Liver (tissue), 3 donors: ENCODE measurements around the gene TLE4.

Experiments
- HNF4A ChIP-seq, 2 donors: conservative IDR thresholded peaks; 2 replicates each; pipeline ENCODE4 v1.6.1; 2016; ENCODE audit warnings: antibody characterized with exemption in 2 of 2, mild to moderate bottlenecking in 2 of 2
- HNF4G ChIP-seq: IDR thresholded peaks from 2 replicates; pipeline ENCODE4 v1.6.1; 2016; ENCODE audit warnings: antibody characterized with exemption
- JUND ChIP-seq, 2 donors: IDR thresholded peaks; 2 replicates each; pipeline ENCODE4 v1.6.1; 2016; ENCODE audit warnings: antibody characterized with exemption in 2 of 2
- TAF1 ChIP-seq: conservative IDR thresholded peaks from 2 replicates; pipeline ENCODE4 v1.6.1; 2016; ENCODE audit warnings: antibody characterized with exemption, mild to moderate bottlenecking
- YY1 ChIP-seq: IDR thresholded peaks from 2 replicates; pipeline ENCODE4 v1.6.1; 2016; ENCODE audit warnings: antibody characterized with exemption, mild to moderate bottlenecking
- TF ChIP-seq, protein P1 (sequence below): fragments of 150-350 bp; IDR thresholded peaks from 2 replicates; pipeline ENCODE4 v1.5.1; 2017; ENCODE audit warnings: improper control_type of control experiment, low read depth, low read length; ENCODE audit not compliant: missing input control
- TF ChIP-seq, protein P2 (sequence below): IDR thresholded peaks from 2 replicates; pipeline ENCODE4 v1.6.1; 2016; ENCODE audit warnings: antibody characterized with exemption
- TF ChIP-seq, protein P3 (sequence below): IDR thresholded peaks from 2 replicates; pipeline ENCODE4 v1.6.1; 2016; ENCODE audit warnings: antibody characterized with exemption, mild to moderate bottlenecking
- TF ChIP-seq, protein P4 (sequence below): IDR thresholded peaks from 2 replicates; pipeline ENCODE4 v1.6.1; 2016; ENCODE audit warnings: antibody characterized with exemption
- TF ChIP-seq, protein P5 (sequence below): IDR thresholded peaks from 2 replicates; pipeline ENCODE4 v1.6.1; 2016; ENCODE audit warnings: antibody characterized with exemption
- donor health status: healthy.
- donor health status: healthy.

DNA sequence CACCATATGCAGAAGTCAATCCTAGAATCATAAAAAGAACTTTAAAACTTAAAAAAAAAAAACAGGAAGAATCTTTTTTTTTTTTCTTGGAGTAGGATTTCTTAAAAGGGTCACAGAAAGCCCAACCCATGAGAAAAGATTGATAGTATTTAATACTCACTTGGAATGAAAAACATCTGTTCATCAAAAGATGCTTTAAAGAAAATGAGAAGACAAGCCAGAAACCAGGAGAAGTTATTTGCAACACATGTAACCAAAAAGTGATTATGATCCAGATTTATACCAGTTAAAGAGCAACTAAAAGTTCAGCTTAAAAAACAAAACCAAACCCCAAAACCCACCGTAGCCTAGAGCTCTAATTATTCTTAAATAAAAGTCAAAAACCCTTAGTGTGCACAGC is 69.3 kb downstream of the TLE4 start:
- TF ChIP-seq, protein P1, sequence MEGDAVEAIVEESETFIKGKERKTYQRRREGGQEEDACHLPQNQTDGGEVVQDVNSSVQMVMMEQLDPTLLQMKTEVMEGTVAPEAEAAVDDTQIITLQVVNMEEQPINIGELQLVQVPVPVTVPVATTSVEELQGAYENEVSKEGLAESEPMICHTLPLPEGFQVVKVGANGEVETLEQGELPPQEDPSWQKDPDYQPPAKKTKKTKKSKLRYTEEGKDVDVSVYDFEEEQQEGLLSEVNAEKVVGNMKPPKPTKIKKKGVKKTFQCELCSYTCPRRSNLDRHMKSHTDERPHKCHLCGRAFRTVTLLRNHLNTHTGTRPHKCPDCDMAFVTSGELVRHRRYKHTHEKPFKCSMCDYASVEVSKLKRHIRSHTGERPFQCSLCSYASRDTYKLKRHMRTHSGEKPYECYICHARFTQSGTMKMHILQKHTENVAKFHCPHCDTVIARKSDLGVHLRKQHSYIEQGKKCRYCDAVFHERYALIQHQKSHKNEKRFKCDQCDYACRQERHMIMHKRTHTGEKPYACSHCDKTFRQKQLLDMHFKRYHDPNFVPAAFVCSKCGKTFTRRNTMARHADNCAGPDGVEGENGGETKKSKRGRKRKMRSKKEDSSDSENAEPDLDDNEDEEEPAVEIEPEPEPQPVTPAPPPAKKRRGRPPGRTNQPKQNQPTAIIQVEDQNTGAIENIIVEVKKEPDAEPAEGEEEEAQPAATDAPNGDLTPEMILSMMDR = no peak
- TF ChIP-seq YY1 (no peak), JUND (IDR thresholded peaks at IDR 0.05) (no peak), HNF4G (no peak), TAF1 (no peak), HNF4A (conservative IDR thresholded peaks at IDR 0.05) (no peak)
- TF ChIP-seq, protein P2, sequence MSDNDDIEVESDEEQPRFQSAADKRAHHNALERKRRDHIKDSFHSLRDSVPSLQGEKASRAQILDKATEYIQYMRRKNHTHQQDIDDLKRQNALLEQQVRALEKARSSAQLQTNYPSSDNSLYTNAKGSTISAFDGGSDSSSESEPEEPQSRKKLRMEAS = no peak
- TF ChIP-seq, protein P3, sequence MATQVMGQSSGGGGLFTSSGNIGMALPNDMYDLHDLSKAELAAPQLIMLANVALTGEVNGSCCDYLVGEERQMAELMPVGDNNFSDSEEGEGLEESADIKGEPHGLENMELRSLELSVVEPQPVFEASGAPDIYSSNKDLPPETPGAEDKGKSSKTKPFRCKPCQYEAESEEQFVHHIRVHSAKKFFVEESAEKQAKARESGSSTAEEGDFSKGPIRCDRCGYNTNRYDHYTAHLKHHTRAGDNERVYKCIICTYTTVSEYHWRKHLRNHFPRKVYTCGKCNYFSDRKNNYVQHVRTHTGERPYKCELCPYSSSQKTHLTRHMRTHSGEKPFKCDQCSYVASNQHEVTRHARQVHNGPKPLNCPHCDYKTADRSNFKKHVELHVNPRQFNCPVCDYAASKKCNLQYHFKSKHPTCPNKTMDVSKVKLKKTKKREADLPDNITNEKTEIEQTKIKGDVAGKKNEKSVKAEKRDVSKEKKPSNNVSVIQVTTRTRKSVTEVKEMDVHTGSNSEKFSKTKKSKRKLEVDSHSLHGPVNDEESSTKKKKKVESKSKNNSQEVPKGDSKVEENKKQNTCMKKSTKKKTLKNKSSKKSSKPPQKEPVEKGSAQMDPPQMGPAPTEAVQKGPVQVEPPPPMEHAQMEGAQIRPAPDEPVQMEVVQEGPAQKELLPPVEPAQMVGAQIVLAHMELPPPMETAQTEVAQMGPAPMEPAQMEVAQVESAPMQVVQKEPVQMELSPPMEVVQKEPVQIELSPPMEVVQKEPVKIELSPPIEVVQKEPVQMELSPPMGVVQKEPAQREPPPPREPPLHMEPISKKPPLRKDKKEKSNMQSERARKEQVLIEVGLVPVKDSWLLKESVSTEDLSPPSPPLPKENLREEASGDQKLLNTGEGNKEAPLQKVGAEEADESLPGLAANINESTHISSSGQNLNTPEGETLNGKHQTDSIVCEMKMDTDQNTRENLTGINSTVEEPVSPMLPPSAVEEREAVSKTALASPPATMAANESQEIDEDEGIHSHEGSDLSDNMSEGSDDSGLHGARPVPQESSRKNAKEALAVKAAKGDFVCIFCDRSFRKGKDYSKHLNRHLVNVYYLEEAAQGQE = no peak
- TF ChIP-seq, protein P4, sequence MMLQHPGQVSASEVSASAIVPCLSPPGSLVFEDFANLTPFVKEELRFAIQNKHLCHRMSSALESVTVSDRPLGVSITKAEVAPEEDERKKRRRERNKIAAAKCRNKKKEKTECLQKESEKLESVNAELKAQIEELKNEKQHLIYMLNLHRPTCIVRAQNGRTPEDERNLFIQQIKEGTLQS = no peak
- TF ChIP-seq, protein P5, sequence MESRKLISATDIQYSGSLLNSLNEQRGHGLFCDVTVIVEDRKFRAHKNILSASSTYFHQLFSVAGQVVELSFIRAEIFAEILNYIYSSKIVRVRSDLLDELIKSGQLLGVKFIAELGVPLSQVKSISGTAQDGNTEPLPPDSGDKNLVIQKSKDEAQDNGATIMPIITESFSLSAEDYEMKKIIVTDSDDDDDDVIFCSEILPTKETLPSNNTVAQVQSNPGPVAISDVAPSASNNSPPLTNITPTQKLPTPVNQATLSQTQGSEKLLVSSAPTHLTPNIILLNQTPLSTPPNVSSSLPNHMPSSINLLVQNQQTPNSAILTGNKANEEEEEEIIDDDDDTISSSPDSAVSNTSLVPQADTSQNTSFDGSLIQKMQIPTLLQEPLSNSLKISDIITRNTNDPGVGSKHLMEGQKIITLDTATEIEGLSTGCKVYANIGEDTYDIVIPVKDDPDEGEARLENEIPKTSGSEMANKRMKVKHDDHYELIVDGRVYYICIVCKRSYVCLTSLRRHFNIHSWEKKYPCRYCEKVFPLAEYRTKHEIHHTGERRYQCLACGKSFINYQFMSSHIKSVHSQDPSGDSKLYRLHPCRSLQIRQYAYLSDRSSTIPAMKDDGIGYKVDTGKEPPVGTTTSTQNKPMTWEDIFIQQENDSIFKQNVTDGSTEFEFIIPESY = no peak
